ENCODE results near the gene ANO1. TPM values are rescaled to one million over a fixed set of nuclear protein-coding genes. Genes with fewer than 3 reads are reported as not detected.

The ANO1 gene
- total RNA-seq, 2 experiments from 2014 or later, result not detected

DNA sequence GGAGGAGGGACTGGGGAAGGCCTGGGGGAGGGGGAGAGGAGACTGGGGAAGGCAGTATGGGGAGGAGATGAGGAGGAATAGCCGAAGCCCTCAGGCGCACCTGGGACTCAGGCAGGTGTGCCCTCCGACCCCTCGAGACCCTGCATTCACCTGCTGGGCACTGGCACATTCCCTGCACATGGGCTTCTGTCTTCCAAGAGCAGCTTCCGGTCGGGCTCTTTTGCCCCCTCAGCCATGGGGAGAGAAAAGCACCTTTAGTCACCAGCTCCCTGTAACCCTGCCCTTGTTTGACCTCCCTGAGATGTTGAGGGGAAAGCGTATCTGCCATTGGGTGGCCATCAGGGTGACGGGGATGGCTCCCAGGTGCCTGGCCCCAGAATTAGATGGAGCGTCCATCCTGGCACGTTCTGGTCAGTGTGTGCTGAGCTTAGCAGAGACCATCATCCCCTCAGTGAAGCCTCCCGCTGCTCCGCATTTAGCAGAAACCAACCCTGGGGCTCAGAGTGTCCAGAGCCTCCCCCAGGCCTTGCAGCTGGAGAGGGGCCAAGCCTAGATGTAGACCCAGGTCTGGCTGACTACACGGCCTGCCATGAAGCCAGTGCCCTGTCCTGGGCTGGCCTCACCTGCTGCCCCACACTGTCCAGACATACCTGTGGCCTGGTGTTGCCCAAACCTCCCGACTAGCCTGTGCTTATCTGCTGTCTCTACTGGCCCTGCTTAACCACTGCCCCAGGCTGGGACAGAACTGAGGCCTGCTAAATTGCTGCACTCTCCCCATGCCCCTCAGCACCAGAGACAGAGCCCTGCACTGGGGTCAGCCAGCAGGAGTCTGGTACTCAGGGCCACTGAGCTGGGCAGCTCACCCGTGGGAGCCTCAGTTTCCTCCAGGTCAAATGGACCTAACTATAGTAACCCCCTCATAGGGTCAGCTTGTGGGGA is 6.2 kb downstream of the ANO1 start:
- CTCF ChIA-PET, result no interaction called here

DNA sequence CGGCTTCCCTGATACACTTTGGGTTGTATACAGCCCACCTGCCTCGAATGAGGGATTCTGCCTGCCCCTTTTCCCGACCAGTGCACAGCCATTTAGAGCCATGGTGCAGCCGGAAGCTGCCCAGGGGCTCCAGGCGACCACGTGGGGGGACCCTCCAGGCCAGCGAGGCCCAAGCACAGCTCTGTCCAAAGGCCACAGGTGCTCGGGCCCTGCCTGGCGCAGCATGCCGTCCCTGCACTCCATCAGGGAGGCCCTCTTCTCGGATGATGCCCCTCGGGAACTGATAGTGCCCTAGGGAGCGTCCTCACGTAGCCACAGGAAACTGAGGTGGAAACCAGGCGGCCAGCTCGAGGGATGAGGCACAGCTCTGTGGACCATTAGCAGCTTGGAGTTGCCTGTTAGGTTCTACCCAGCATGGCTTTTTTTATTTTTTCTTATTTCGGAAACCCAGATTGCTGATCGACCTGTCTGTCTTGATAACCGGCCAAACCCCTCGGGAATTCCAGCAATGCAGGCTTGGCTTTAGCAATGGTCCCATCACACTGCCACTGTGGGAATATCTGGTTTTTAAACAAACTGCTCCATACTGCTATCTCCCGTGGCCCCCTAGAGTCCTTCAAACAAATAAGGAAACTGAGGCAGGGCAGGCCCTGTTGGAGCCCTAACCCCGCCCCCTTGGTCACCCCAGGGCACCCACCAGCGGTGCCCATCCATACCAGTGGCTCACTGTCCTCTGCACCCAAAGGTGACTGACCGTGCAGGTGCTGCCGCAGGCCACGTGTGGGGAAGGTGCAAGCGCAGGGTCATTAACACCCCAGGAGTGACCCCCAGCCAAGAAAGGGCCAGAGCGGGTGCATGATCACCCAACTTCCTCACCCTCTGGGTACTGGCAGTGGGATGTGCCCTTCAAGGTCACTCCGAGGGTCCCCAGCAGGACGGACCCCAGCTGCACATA is 8.0 kb downstream of the ANO1 start:
- Mint-ChIP-seq H3K27ac (no peak overlapping the region), H3K27me3 (peaks cover 2% of the 10 kb centered on the region), H3K4me3 (no peak overlapping the region), H3K36me3 (ENCODE audit: low read depth) (no peaks in the 10 kb centered on the region), H3K4me1 (no peaks in the 10 kb centered on the region), H3K9me3 (no peaks in the 10 kb centered on the region)
- CTCF ChIA-PET, result no interaction called here
- DNase-seq, result no peak
- POLR2A ChIA-PET, result no interaction called here

More for the DNA sequence above, 6.2 kb downstream of the ANO1 start:
- peaks cover 10% of the 10 kb centered on the region for H3K27me3 Mint-ChIP-seq
- H3K36me3 Mint-ChIP-seq (ENCODE audit: low read depth), result no peaks in the 10 kb centered on the region
- no peak overlapping the region for H3K27ac Mint-ChIP-seq
- no peaks in the 10 kb centered on the region for H3K9me3 Mint-ChIP-seq
- no peak overlapping the region for H3K4me3 Mint-ChIP-seq
- no peak for DNase-seq
- H3K4me1 Mint-ChIP-seq, result no peaks in the 10 kb centered on the region
- POLR2A ChIA-PET, result no interaction called here

DNA sequence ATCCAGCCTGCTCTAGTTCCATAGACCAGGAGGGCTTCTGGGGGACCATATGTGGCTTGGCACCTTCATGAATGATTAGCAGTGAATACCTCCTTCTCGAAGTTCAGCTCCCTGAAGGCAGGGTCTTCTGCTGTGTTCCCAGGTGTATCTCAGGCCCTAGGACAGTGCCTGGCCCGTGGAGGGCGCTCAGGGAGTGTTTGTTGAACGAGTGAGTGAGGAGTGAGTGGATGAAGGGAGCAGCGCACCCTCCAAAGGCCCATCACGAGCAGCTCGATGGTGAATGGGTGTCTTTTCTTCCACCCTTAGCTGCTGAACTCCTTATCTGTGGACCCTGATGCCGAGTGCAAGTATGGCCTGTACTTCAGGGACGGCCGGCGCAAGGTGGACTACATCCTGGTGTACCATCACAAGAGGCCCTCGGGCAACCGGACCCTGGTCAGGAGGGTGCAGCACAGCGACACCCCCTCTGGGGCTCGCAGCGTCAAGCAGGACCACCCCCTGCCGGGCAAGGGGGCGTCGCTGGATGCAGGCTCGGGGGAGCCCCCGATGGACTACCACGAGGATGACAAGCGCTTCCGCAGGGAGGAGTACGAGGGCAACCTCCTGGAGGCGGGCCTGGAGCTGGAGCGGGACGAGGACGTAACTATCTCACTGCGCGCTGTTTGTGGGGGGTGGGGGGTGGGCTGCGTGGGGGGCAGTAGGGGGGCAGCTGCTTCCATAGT is 9.5 kb downstream of the ANO1 start:
- H3K9me3 Mint-ChIP-seq, result no peaks in the 10 kb centered on the region
- no peak overlapping the region for H3K27ac Mint-ChIP-seq
- no peak for DNase-seq
- ChIA-PET CTCF (interaction anchor here (1.0 kb wide), 1 partner anchor 378 kb away, joined by 3 read pairs; no protein-coding TSS in a partner anchor), POLR2A (no interaction called here)
- no peak overlapping the region for H3K4me3 Mint-ChIP-seq
- peaks cover 2% of the 10 kb centered on the region for H3K27me3 Mint-ChIP-seq
- H3K36me3 Mint-ChIP-seq (ENCODE audit: low read depth), result no peaks in the 10 kb centered on the region
- H3K4me1 Mint-ChIP-seq, result no peaks in the 10 kb centered on the region

DNA sequence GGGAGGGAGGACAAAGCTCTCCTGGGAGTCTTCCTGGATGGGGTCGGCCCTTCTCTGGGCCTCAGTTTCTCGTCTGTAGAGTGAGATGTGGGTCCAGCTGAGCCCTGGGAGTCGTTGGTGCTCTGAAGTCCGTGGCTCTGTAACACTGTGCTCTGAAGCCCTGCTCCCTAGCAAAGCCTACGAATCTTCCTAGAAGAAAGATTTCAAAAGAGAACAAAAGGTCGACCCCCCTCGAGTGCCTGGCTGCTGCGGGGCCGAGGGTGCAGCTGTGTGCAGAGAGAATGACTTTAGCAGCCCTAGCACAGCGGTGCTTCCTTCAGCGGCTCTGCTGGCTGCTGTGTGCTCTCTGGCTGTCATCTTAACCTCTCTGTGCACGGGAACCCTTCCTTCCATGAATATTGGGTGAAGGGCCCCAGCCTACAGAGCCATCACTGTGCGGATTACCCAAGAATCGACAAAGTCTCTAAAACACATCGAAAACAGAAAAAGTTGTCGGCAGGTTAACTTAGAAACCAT is 10.7 kb downstream of the ANO1 start:
- H3K36me3 Mint-ChIP-seq (ENCODE audit: low read depth), result no peaks in the 10 kb centered on the region
- no peaks in the 10 kb centered on the region for H3K4me1 Mint-ChIP-seq
- no peak for DNase-seq
- POLR2A ChIA-PET, result no interaction called here
- peaks cover 2% of the 10 kb centered on the region for H3K27me3 Mint-ChIP-seq
- H3K4me3 Mint-ChIP-seq, result no peak overlapping the region
- CTCF ChIA-PET, result no interaction called here
- H3K9me3 Mint-ChIP-seq, result no peaks in the 10 kb centered on the region
- no peak overlapping the region for H3K27ac Mint-ChIP-seq

DNA sequence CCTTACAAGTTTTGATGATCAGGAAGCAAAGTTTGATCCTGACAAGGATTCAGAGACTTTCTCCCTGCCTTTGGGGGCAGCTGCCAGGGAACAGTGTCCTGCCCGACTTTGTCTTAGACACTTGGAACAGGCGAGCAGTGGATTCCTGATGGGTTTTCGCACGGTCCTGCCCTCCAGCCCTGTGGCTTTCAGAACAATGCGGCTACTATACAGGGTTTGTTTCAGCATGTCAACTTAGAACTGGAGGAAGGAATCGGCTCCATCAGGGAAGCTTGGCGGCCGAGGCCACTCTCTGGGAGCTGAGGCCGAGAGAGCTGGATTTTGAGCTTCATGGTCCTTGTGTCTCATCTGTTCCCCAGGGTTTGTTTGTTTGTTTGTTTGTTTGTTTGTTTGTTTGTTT is 11.5 kb downstream of the ANO1 start:
- ChIA-PET CTCF (no interaction called here), POLR2A (no interaction called here)
- no peak overlapping the region for H3K4me3 Mint-ChIP-seq
- DNase-seq, result no peak
- peaks cover 2% of the 10 kb centered on the region for H3K27me3 Mint-ChIP-seq
- no peaks in the 10 kb centered on the region for H3K36me3 Mint-ChIP-seq (ENCODE audit: low read depth)
- H3K9me3 Mint-ChIP-seq, result no peaks in the 10 kb centered on the region
- H3K4me1 Mint-ChIP-seq, result no peaks in the 10 kb centered on the region
- H3K27ac Mint-ChIP-seq, result no peak overlapping the region

DNA sequence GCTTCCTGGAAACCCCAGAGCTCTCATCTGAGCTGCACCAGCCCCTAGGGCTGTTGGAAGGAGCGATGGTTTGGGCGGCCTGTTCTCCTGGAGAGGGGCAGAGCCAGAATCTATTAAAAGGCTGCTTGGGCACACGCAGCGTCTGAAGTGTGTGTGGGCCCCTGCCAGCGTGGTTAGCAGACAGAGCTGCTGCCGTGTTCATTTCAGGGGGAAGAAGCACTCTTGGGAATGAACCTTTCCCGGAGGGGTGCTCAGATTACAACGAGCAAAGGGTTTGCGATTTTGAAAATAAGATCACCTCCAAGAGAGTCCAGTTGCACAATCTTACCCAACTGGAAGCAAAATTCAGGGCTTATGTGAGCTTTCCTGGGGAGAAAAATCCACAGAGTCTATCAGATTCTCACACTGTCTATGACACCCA is 12.9 kb downstream of the ANO1 start:
- ChIA-PET CTCF (no interaction called here), POLR2A (no interaction called here)
- H3K27ac Mint-ChIP-seq, result no peak overlapping the region
- no peak overlapping the region for H3K4me3 Mint-ChIP-seq
- no peaks in the 10 kb centered on the region for H3K9me3 Mint-ChIP-seq
- peaks cover 2% of the 10 kb centered on the region for H3K27me3 Mint-ChIP-seq
- no peaks in the 10 kb centered on the region for H3K4me1 Mint-ChIP-seq
- H3K36me3 Mint-ChIP-seq (ENCODE audit: low read depth), result no peaks in the 10 kb centered on the region
- no peak for DNase-seq

DNA sequence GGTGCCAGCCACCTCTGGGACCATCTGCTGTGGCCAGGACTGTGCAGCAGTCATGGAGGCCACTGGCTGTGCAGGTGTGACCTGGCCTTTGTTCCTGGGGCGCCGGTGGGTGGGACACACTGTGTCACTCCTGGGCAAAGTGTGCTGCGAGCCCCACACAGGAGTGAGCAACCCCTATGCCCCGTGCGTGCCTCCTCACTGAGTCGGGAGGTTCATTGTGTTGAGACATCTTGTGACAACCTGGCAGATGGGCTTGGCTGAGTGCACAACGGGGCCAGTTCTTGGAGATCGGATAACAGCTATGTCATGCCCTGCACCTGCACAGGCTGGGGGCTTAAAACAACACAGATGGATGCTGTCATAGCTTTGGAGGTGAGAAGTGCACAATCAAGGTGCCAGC is 13.5 kb downstream of the ANO1 start:
- Mint-ChIP-seq H3K4me3 (no peak overlapping the region), H3K4me1 (no peaks in the 10 kb centered on the region), H3K36me3 (ENCODE audit: low read depth) (no peaks in the 10 kb centered on the region), H3K9me3 (no peaks in the 10 kb centered on the region), H3K27me3 (peaks cover 2% of the 10 kb centered on the region), H3K27ac (no peak overlapping the region)
- POLR2A ChIA-PET, result no interaction called here
- no peak for DNase-seq
- CTCF ChIA-PET, result no interaction called here

DNA sequence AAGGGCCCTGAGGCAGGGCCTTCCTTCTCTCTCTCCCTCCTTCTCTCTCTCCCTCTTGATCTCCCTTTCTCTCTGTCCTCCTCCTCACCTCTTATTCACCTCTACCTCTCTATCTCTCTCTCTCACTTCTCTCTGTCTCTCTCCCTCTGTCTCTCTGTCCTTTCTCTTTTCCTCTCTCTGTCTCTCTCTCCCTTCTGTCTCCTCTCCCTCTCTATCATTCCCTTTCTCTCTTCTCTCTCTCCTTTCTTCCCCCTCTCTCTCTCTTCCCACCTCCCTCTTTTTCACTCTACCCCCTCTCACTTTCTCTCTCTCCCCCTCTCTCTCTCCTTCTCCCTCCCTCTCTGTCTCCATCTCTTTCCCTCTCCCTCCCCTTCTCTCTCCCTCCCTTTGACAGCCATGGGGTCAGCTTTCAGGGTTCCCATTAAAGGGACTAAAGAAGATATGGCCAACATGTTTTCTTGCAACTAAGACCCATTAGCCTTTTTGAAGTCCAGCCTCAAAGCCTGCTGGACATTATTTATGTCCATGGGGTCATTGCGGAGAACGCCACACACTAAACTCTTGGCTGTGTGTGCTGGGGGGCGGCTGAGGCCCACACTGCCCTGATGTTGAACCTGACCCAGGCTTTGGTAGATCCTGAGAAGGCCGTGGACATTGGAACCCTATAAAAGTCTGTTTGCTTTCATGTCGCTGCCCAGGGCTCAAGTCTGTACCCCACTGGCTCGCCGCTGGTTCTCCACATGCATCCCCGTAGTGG is 15.0 kb downstream of the ANO1 start:
- Mint-ChIP-seq H3K9me3 (no peaks in the 10 kb centered on the region), H3K27me3 (peaks cover 2% of the 10 kb centered on the region), H3K27ac (no peak overlapping the region), H3K4me1 (no peaks in the 10 kb centered on the region), H3K4me3 (no peak overlapping the region), H3K36me3 (ENCODE audit: low read depth) (no peaks in the 10 kb centered on the region)
- POLR2A ChIA-PET, result no interaction called here
- DNase-seq, result no peak
- CTCF ChIA-PET, result interaction anchor here (0.7 kb wide), 1 partner anchor 431 kb away, joined by 3 read pairs; no protein-coding TSS in a partner anchor

DNA sequence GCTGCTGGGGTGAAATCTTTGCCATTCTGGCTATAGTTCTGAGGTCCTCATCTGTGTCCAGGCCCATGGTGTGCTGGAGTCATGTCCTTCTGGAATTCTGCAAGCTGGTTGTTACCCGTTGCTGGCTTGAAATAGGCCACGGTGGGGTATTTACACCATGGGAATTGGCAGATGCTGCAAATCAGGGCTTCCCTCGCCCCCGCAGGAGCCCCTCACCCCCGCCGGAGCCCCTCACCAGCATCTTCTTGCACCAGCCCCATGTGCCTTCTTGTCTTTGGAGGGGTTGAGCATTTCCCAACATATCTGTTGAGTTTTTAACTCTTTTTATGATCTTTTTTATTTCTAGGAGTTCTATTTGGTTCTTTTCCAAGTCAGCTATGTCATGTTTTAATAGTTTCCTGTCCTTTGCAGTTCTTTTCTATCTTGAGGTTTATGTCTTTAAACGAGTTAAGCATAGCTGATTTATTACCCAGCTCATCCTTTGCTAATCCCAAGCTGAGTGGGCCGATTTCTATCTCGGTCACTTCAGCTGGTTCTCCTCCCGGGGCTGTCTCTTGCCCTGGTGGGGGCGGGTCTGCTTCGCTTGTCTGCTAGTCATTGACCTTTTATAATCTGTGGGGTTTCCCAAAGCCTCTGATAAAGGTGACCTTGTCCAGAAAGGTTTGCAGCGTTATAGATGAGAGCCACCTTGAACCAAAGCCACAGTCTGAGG is 17.6 kb downstream of the ANO1 start:
- Mint-ChIP-seq H3K36me3 (ENCODE audit: low read depth) (no peaks in the 10 kb centered on the region), H3K27ac (no peak overlapping the region), H3K27me3 (no peaks in the 10 kb centered on the region), H3K9me3 (no peaks in the 10 kb centered on the region), H3K4me3 (no peak overlapping the region), H3K4me1 (no peaks in the 10 kb centered on the region)
- ChIA-PET POLR2A (no interaction called here), CTCF (interaction anchor here (0.6 kb wide), 1 partner anchor 616 kb away, joined by 3 read pairs; no protein-coding TSS in a partner anchor)
- DNase-seq, result no peak

DNA sequence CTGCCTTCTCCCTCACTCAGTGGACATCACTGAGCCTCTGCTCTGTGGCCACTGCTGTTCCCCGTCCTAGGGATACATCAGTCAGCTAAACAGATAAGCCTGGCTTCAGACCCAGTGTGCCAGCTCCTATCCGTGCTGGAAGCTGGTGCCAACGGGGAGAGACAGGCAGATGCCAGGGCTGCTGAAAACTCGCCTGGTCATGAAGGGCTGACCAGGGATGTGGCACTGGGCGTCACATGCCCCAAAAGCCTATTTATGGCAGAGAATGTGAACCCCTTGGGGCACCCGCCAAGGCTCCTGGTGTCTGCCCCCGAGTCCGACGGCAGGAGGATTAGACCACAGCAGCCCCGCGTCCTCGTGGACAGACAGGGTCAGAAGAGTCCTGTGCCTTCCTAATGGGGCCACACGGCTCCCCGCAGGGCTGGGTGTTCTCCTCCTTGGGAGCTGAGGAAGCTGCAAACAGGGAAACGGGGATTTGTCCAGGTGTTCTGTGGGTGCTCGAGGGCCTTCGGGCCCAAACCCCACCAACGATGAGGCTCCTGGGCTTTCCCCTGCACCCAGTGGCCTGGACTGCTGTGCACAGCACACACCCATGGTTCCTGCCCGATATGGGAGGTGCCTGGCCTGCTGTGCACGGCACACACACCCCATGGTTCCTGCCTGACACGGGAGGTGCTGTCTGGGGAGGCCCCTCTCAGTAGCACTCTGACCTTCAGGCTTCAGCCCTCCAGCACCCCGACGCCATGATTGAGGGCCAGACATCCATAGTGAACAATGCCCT is 19.9 kb downstream of the ANO1 start:
- POLR2A ChIA-PET, result no interaction called here

DNA sequence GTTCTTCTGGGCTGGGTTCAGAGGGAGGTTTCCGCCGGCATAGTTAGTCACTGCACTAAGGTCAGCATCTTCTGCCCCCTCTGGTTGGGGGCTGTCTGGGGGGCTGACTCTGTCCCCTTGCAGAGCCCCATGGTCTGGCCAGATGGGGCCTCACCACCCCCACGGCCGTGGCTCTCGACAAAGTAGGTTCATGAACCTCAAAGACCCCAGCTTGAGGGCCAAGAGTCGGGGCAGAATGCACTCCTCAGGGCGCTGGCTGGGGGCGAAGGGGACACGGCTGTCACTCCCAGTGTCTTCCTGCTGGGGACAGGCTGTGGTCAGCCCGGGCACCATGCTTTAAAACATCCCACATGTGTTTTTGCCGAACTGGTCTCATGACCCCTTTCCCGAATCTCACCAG is 20.8 kb downstream of the ANO1 start:
- Mint-ChIP-seq H3K4me1 (no peaks in the 10 kb centered on the region), H3K27ac (no peak overlapping the region), H3K9me3 (no peaks in the 10 kb centered on the region), H3K27me3 (no peaks in the 10 kb centered on the region), H3K4me3 (no peak overlapping the region), H3K36me3 (ENCODE audit: low read depth) (no peaks in the 10 kb centered on the region)
- POLR2A ChIA-PET, result no interaction called here
- no peak for DNase-seq
- CTCF ChIA-PET, result no interaction called here

More for the DNA sequence above, 19.9 kb downstream of the ANO1 start:
- Mint-ChIP-seq H3K9me3 (no peaks in the 10 kb centered on the region), H3K4me3 (no peak overlapping the region), H3K27ac (no peak overlapping the region), H3K27me3 (no peaks in the 10 kb centered on the region), H3K36me3 (ENCODE audit: low read depth) (no peaks in the 10 kb centered on the region), H3K4me1 (no peaks in the 10 kb centered on the region)
- CTCF ChIA-PET, result no interaction called here
- DNase-seq, result no peak

All from activated CD4-positive, alpha-beta T cell treated with anti-CD3 and anti-CD28 coated beads, Interleukin-2, amount 10 ng/mL, durations not matched to agents 7 days and 5 days (primary cell).